Thoracic aorta (tissue), 2 donors: ENCODE data around the gene IGF1R. TPM values are rescaled to one million over a fixed set of nuclear protein-coding genes. Genes with fewer than 3 reads are reported as not detected.

Experiments used
- ATAC-seq: fragments of 150-250 bp; one replicate; pipeline ENCODE4 v1.8.0; 2017; ENCODE audit warnings: low read depth; ENCODE audit not compliant: insufficient number of reproducible peaks, low FRiP score
- DNase-seq: peaks from one replicate; pipeline ENCODE4 v3.0.0-alpha.2; 2020; ENCODE audit warnings: low spot score
- H3K27ac ChIP-seq, 2 donors: fragments of 200-600 bp; sonication (generic); 1 replicate in 1 of 2; 2 replicates in 1 of 2; pipeline ENCODE4 v1.5.1; 2016; ENCODE audit warnings: mild to moderate bottlenecking in 2 of 2, moderate library complexity in 2 of 2
- H3K27me3 ChIP-seq: fragments of 200-600 bp; sonication (generic); replicated peaks from 2 replicates; pipeline ENCODE4 v1.6.0; 2016; ENCODE audit warnings: mild to moderate bottlenecking; ENCODE audit not compliant: insufficient read depth
- H3K36me3 ChIP-seq: fragments of 200-600 bp; sonication (generic); one replicate; pipeline ENCODE4 v1.5.1; 2016
- H3K4me1 ChIP-seq, 2 donors: fragments of 200-600 bp; sonication (generic); 1 replicate in 1 of 2; 2 replicates in 1 of 2; pipeline versions ENCODE4 v1.5.1 to v1.6.0; 2016; ENCODE audit warnings: low read depth in 2 of 2, mild to moderate bottlenecking in 1 of 2; ENCODE audit not compliant: control insufficient read depth in 1 of 2
- H3K4me3 ChIP-seq: fragments of 200-600 bp; sonication (generic); 2 replicates; pipeline ENCODE4 v1.5.1; 2016; ENCODE audit warnings: mild to moderate bottlenecking
- H3K9me3 ChIP-seq: fragments of 200-600 bp; sonication (generic); 2 replicates; pipeline ENCODE4 v1.5.1; 2016
- CTCF ChIP-seq: fragments of 200-600 bp; sonication (generic); IDR thresholded peaks from one replicate; pipeline ENCODE4 v1.5.1; 2019; ENCODE audit warnings: antibody characterized with exemption
- total RNA-seq, 2 donors: library from RNA; depleted of rRNA; stranded (reverse); fragments of >200 nt; gene quantifications; one replicate each; pipeline versions ENCODE4 v1.1.0 to v1.2.3, GENCODE V29; 2016

IGF1R gene
- total RNA-seq, 2 donors from 2014 or later, result 127 to 159 TPM

DNA sequence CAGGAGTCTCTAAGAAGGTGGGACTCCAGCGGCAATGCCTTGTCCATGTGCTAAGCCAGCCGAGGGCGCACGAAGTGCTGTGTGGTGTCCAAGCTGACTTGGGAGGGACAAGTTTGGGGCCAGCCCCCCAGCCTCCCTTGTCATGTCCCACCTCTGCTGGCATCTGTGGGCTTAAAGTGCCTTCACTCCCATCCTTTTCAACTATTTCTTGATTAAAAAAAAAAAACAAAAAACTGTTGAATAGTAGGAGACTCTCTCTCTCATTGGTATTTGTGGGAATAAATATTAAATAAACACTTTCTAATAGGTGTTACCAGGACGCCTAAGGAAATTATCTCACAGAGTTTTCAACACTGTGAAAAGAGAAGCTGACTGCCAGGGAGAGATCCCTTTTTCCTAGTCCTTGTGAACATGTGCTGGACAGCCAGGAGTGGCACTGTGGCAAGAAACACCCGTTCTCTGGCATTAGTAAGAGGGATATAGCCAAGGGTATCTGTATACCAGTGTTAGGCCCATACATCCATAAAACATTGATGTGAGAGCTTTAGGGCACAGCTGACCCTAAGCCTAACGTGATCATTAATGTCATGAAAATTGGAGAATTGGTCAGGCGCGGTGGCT lies 158.0 kb downstream of the IGF1R start:
- no peaks in the 10 kb centered on the region for H3K27me3 ChIP-seq
- H3K4me1 ChIP-seq, result peaks cover 19 to 64% of the 10 kb centered on the region in 2 donors
- no peak overlapping the region for H3K27ac ChIP-seq
- H3K36me3 ChIP-seq, result no peaks in the 10 kb centered on the region
- DNase-seq (no peak), ATAC-seq (no peak)
- H3K9me3 ChIP-seq, result no peaks in the 10 kb centered on the region
- TF ChIP-seq CTCF, result no peak
- H3K4me3 ChIP-seq, result no peak overlapping the region

- ATAC-seq, result no peak
- Histone ChIP-seq H3K27me3 (no peaks in the 10 kb centered on the region), H3K36me3 (no peaks in the 10 kb centered on the region), H3K27ac (no peak overlapping the region), H3K4me3 (no peak overlapping the region), H3K4me1 (peaks cover 18 to 57% of the 10 kb centered on the region in 2 donors), H3K9me3 (no peaks in the 10 kb centered on the region)
- no peak for DNase-seq
- TF ChIP-seq CTCF, result no peak
These were observed 158.9 kb downstream of the IGF1R start for GRCh38 chr15:98807262-98807661.

DNA sequence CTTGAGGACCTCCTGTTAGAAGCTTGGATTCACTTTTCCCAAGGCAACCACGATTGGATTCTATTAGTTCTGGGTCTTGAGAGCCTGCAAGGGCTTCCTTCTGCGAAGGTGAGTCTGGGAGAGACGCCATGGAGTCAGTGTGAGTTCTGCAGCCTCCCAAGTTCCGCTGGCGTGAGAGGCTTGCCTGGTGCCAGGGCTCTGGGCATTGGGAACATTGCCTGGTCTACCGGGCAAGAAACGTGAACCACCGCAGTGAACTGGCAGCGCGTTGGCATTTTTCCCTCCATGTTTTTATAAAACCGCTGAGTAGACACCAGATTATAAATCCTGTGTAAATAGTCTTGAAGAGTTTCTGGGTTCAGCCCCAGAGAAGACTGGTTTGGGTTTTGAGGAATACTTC lies 160.9 kb downstream of the IGF1R start:
- Histone ChIP-seq H3K36me3 (no peaks in the 10 kb centered on the region), H3K27ac (no peak overlapping the region), H3K9me3 (no peaks in the 10 kb centered on the region), H3K4me3 (peak overlapping the region; percentile 42), H3K27me3 (no peaks in the 10 kb centered on the region), H3K4me1 (peaks cover 18 to 60% of the 10 kb centered on the region in 2 donors)
- ATAC-seq (no peak), DNase-seq (no peak)
- TF ChIP-seq CTCF, result no peak

DNA sequence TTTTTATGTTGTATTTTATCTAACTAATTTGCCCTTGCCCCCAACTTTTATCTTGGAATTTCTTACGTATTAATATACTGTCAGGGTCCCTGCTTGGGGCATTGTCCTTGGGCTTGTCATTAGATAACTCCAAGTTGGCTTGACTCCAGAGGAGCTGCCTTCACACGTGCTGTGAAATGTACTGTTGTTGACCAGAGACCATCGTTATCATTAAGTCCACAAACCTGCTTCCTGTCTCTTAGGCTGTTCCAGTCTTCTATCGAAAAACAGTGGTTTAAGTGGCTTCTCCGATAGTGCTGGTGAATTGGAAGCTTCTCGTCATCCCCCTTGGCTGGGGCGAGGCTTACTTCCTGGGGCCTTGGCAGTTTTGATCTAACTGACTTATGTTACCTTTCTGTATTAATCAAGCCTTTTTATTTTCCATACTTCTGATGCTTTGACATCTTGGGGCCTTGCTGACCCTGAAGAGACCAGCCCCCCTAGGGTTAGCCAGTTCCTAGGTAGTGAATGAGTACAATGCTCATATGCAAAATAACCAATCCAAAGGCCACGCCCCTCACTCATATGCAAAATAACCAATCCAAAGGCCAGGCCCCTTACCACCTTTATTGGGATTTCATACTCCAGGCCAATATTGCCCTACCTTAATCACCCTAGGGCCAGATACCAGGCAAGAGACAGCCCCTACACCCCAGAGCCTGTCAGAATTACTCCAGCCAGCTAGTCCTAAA lies 164.5 kb downstream of the IGF1R start:
- Histone ChIP-seq H3K27me3 (no peaks in the 10 kb centered on the region), H3K9me3 (no peaks in the 10 kb centered on the region), H3K4me3 (no peak overlapping the region), H3K36me3 (no peaks in the 10 kb centered on the region), H3K4me1 (peaks cover 11 to 37% of the 10 kb centered on the region in 2 donors), H3K27ac (no peak overlapping the region)
- no peak for DNase-seq
- no peak for ATAC-seq
- no peak for TF ChIP-seq CTCF

DNA sequence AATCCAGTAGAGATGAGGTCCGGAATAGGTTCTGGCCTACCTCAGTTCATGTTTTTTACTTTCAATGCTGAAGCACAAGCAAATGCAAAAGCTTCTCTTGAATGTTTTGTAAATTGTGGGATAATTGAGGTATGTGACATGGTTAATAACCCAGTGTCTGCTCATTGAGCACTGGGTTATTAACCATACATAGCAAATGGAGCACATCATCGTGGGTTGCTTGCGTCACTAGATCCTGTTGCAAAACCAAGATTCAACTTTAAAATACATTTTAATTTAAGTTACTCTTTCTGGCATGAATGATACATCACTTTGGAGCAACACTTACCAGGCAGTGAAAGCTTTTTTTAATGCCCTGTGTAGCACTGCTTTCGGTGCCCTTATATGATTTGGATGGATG lies 165.6 kb downstream of the IGF1R start:
- Histone ChIP-seq H3K4me3 (no peak overlapping the region), H3K4me1 (peaks cover 7 to 31% of the 10 kb centered on the region in 2 donors), H3K27me3 (no peaks in the 10 kb centered on the region), H3K9me3 (no peaks in the 10 kb centered on the region), H3K27ac (no peak overlapping the region), H3K36me3 (no peaks in the 10 kb centered on the region)
- ATAC-seq (no peak), DNase-seq (no peak)
- TF ChIP-seq CTCF, result no peak
